ENCODE data around the gene KIZ. TPM values are rescaled to one million over a fixed set of nuclear protein-coding genes. Genes with fewer than 3 reads are reported as not detected.

KIZ gene
- total RNA-seq, 1 experiment from 2014 or later = 43.6 TPM

GRCh38 chr20:21225215-21225947 is 99.5 kb downstream of the KIZ start (continued):
- TF ChIP-seq, protein P1, sequence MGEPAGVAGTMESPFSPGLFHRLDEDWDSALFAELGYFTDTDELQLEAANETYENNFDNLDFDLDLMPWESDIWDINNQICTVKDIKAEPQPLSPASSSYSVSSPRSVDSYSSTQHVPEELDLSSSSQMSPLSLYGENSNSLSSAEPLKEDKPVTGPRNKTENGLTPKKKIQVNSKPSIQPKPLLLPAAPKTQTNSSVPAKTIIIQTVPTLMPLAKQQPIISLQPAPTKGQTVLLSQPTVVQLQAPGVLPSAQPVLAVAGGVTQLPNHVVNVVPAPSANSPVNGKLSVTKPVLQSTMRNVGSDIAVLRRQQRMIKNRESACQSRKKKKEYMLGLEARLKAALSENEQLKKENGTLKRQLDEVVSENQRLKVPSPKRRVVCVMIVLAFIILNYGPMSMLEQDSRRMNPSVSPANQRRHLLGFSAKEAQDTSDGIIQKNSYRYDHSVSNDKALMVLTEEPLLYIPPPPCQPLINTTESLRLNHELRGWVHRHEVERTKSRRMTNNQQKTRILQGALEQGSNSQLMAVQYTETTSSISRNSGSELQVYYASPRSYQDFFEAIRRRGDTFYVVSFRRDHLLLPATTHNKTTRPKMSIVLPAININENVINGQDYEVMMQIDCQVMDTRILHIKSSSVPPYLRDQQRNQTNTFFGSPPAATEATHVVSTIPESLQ (CRISPR knock-in tag; IDR thresholded peaks at IDR 0.05) = no peak
- no peak for TF ChIP-seq ATF1 (CRISPR knock-in tag; IDR thresholded peaks at IDR 0.05)

DNA sequence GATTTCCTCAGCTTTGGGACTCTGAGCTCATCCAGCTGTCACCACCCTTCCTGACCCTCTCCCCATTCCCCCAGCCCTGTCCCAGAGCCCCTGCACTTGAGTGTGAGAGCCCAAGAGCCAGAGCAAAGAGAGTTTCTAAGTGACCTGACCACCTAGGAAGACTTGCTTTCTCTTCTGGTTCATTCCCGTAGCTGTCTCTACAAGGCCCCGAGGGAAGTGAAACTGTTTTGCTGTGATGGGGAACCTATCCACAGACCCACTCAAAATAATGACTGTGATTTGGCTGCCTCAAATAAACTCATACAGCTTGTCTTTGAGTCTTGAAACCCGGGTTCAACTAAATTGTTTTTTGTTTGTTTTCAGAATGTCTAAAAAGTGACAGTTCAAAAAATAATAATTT is 102.6 kb downstream of the KIZ start:
- TF ChIP-seq, protein P2, sequence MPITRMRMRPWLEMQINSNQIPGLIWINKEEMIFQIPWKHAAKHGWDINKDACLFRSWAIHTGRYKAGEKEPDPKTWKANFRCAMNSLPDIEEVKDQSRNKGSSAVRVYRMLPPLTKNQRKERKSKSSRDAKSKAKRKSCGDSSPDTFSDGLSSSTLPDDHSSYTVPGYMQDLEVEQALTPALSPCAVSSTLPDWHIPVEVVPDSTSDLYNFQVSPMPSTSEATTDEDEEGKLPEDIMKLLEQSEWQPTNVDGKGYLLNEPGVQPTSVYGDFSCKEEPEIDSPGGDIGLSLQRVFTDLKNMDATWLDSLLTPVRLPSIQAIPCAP (CRISPR knock-in tag; IDR thresholded peaks at IDR 0.05) = no peak
- TF ChIP-seq, protein P3, sequence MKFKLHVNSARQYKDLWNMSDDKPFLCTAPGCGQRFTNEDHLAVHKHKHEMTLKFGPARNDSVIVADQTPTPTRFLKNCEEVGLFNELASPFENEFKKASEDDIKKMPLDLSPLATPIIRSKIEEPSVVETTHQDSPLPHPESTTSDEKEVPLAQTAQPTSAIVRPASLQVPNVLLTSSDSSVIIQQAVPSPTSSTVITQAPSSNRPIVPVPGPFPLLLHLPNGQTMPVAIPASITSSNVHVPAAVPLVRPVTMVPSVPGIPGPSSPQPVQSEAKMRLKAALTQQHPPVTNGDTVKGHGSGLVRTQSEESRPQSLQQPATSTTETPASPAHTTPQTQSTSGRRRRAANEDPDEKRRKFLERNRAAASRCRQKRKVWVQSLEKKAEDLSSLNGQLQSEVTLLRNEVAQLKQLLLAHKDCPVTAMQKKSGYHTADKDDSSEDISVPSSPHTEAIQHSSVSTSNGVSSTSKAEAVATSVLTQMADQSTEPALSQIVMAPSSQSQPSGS (CRISPR knock-in tag; IDR thresholded peaks at IDR 0.05; ENCODE audit: borderline replicate concordance, low read depth) = no peak
- TF ChIP-seq, protein P4, sequence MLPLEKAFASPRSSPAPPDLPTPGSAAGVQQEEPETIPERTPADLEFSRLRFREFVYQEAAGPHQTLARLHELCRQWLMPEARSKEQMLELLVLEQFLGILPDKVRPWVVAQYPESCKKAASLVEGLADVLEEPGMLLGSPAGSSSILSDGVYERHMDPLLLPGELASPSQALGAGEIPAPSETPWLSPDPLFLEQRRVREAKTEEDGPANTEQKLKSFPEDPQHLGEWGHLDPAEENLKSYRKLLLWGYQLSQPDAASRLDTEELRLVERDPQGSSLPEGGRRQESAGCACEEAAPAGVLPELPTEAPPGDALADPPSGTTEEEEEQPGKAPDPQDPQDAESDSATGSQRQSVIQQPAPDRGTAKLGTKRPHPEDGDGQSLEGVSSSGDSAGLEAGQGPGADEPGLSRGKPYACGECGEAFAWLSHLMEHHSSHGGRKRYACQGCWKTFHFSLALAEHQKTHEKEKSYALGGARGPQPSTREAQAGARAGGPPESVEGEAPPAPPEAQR (CRISPR knock-in tag; IDR thresholded peaks at IDR 0.05) = no peak
- TF ChIP-seq MXD4 (CRISPR knock-in tag; IDR thresholded peaks at IDR 0.05; ENCODE audit: borderline replicate concordance) (no peak), ZNF121 (CRISPR knock-in tag; IDR thresholded peaks at IDR 0.05) (no peak), KAT7 (CRISPR knock-in tag; IDR thresholded peaks at IDR 0.05; ENCODE audit: borderline replicate concordance) (no peak), FOXP1 (CRISPR knock-in tag; IDR thresholded peaks at IDR 0.05; ENCODE audit: borderline replicate concordance) (no peak), AR (CRISPR knock-in tag; IDR thresholded peaks at IDR 0.05) (no peak)

GRCh38 chr20:21229163-21229562 is 103.3 kb downstream of the KIZ start:
- Mint-ChIP-seq H3K27me3 (ENCODE audit: low read depth) (no peaks in the 10 kb centered on the region), H3K4me1 (peaks cover 44% of the 10 kb centered on the region), H3K4me3 (no peak overlapping the region), H3K27ac (no peak overlapping the region), H3K9me3 (no peaks in the 10 kb centered on the region), H3K36me3 (peaks cover 24% of the 10 kb centered on the region)
- ATAC-seq (no peak), DNase-seq (ENCODE audit: low spot score) (no peak)
- CTCF ChIA-PET = interaction anchor here (0.8 kb wide), 1 partner anchor 11 kb away, joined by 3 read pairs; no protein-coding TSS in a partner anchor
- POLR2A ChIA-PET = no interaction called here
- TF ChIP-seq SMAD3 (CRISPR knock-in tag; IDR thresholded peaks at IDR 0.05; ENCODE audit: borderline replicate concordance) (no peak), EMX1 (CRISPR knock-in tag; IDR thresholded peaks at IDR 0.05) (no peak), ZMAT4 (CRISPR knock-in tag; IDR thresholded peaks at IDR 0.05) (no peak), TEAD1 (CRISPR knock-in tag; IDR thresholded peaks at IDR 0.05) (no peak), GABPB1 (CRISPR knock-in tag; IDR thresholded peaks at IDR 0.05) (no peak), ZNF671 (CRISPR knock-in tag; IDR thresholded peaks at IDR 0.05) (no peak), ZNF121 (CRISPR knock-in tag; IDR thresholded peaks at IDR 0.05) (no peak)
- TF ChIP-seq, protein P2 (CRISPR knock-in tag; IDR thresholded peaks at IDR 0.05) = no peak
- TF ChIP-seq, protein P5, sequence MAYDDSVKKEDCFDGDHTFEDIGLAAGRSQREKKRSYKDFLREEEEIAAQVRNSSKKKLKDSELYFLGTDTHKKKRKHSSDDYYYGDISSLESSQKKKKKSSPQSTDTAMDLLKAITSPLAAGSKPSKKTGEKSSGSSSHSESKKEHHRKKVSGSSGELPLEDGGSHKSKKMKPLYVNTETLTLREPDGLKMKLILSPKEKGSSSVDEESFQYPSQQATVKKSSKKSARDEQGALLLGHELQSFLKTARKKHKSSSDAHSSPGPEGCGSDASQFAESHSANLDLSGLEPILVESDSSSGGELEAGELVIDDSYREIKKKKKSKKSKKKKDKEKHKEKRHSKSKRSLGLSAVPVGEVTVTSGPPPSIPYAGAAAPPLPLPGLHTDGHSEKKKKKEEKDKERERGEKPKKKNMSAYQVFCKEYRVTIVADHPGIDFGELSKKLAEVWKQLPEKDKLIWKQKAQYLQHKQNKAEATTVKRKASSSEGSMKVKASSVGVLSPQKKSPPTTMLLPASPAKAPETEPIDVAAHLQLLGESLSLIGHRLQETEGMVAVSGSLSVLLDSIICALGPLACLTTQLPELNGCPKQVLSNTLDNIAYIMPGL (CRISPR knock-in tag; IDR thresholded peaks at IDR 0.05) = no peak
- TF ChIP-seq, protein P6, sequence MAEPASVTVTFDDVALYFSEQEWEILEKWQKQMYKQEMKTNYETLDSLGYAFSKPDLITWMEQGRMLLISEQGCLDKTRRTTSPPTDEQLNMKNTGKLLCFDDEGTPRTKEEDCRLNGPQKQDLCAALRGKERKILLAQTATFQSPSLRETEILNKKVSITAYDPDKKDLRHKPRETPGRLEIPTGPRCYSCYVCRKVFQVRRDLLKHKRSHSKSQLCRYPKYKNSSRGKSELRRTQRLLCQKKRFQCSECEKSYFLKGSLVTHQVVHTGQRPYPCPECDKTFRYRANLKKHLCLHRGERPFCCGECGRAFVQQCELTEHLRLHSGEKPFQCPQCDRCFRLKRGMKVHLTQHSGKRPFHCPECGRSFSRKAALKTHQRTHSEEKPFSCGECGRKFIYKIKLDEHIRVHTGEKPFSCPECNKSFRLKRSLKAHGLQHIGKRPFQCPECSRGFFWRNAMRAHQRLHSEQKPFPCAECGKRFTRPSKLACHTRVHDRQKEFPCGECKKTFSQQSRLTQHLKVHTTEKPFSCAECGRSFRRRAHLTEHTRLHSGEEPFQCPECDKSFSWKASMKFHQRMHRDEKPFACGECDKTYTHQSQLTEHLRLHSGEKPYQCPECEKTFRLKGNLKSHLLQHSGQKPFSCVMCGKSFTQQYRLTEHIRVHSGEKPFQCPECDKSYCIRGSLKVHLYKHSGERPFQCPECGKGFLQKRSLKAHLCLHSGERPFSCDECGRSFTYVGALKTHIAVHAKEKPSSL (CRISPR knock-in tag; conservative IDR thresholded peaks at IDR 0.05) = no peak

More for the DNA sequence above, 102.6 kb downstream of the KIZ start:
- H3K27me3 Mint-ChIP-seq (ENCODE audit: low read depth) = no peaks in the 10 kb centered on the region
- no peak overlapping the region for H3K27ac Mint-ChIP-seq
- H3K4me1 Mint-ChIP-seq = peaks cover 43% of the 10 kb centered on the region
- ATAC-seq (no peak), DNase-seq (ENCODE audit: low spot score) (no peak)
- ChIA-PET POLR2A (no interaction called here), CTCF (no interaction called here)
- peaks cover 24% of the 10 kb centered on the region for H3K36me3 Mint-ChIP-seq
- H3K4me3 Mint-ChIP-seq = no peak overlapping the region
- no peaks in the 10 kb centered on the region for H3K9me3 Mint-ChIP-seq
